GM21390 (cell line): ENCODE results near the gene NDEL1.
"Not testable (repeated sequence)": the region's sequence is repeated elsewhere in the genome, so short reads cannot be mapped to it uniquely, and the experiment has no call there.

Experiments used
- ATAC-seq: cut with Tn5 transposase; IDR thresholded peaks from one replicate; pipeline ENCODE4 v1.9.1; 2021; ENCODE audit not compliant: unreplicated experiment

NDEL1 gene

GRCh38 chr17:8435245-8436168 is at the start of gene NDEL1:
TSS of gene NDEL1 (plus strand) at chr17:8435884. CDS start at chr17:8444272, 8,388 bp downstream.
- ATAC-seq, result peak; percentile 95

GRCh38 chr17:8386841-8387240 is 48.8 kb upstream of the NDEL1 start:
- ATAC-seq, result no peak

GRCh38 chr17:8387914-8388651 is 47.6 kb upstream of the NDEL1 start:
- ATAC-seq, result no peak

- ATAC-seq, result no peak
Measured at GRCh38 chr17:8391711-8392110, 44.0 kb upstream of the NDEL1 start.

GRCh38 chr17:8392274-8392673 is 43.4 kb upstream of the NDEL1 start:
- ATAC-seq, result no peak

GRCh38 chr17:8392674-8393469 is 42.8 kb upstream of the NDEL1 start:
- no peak for ATAC-seq

- no peak for ATAC-seq
Measured at GRCh38 chr17:8393470-8394231, 42.0 kb upstream of the NDEL1 start.

GRCh38 chr17:8394497-8394896 is 41.2 kb upstream of the NDEL1 start:
- not testable (repeated sequence) for ATAC-seq

GRCh38 chr17:8397636-8398035 is 38.0 kb upstream of the NDEL1 start, which contains the start of gene RNF222:
TSS of gene RNF222 (minus strand) at chr17:8397827. CDS start at chr17:8393461, 4,366 bp downstream.
- no peak for ATAC-seq

GRCh38 chr17:8398980-8399379 is 36.7 kb upstream of the NDEL1 start:
- no peak for ATAC-seq

GRCh38 chr17:8401107-8401506 is 34.6 kb upstream of the NDEL1 start:
- no peak for ATAC-seq

- ATAC-seq, result no peak
Measured at GRCh38 chr17:8402921-8403536, 32.7 kb upstream of the NDEL1 start.

- no peak for ATAC-seq
Measured at GRCh38 chr17:8405499-8406016, 30.1 kb upstream of the NDEL1 start.

GRCh38 chr17:8406174-8406573 is 29.5 kb upstream of the NDEL1 start:
- ATAC-seq, result no peak

GRCh38 chr17:8408371-8408770 is 27.3 kb upstream of the NDEL1 start:
- ATAC-seq, result no peak

GRCh38 chr17:8409966-8410882 is 25.5 kb upstream of the NDEL1 start:
- ATAC-seq, result no peak

- ATAC-seq, result no peak
Measured at GRCh38 chr17:8410883-8411238, 24.8 kb upstream of the NDEL1 start.

- no peak for ATAC-seq
Measured at GRCh38 chr17:8412089-8412488, 23.6 kb upstream of the NDEL1 start.

GRCh38 chr17:8413328-8413727 is 22.4 kb upstream of the NDEL1 start:
- ATAC-seq, result no peak
